Ascending aorta (tissue), 2 donors: Measurements from ENCODE around the gene RBBP5. TPM values are rescaled to one million over a fixed set of nuclear protein-coding genes. Genes with fewer than 3 reads are reported as not detected.

Experiments used
- DNase-seq, 2 donors: peaks; one replicate each; pipeline ENCODE4 v3.0.0-alpha.2; 2019; ENCODE audit warnings: low spot score in 2 of 2
- H3K27ac ChIP-seq, 2 donors: fragments of 200-600 bp; sonication (generic); one replicate each; pipeline ENCODE4 v1.5.1; 2016 to 2017; ENCODE audit warnings: mild to moderate bottlenecking in 1 of 2
- H3K27me3 ChIP-seq: fragments of 200-600 bp; sonication (generic); one replicate; pipeline ENCODE4 v1.5.1; 2017
- H3K36me3 ChIP-seq, 2 donors: fragments of 200-600 bp; sonication (generic); one replicate each; pipeline ENCODE4 v1.5.1; 2016
- H3K4me1 ChIP-seq, 2 donors: fragments of 200-600 bp; sonication (generic); one replicate each; pipeline ENCODE4 v1.5.1; 2016 to 2017; ENCODE audit warnings: mild to moderate bottlenecking in 1 of 2
- H3K4me3 ChIP-seq, 2 donors: fragments of 200-600 bp; sonication (generic); one replicate each; pipeline ENCODE4 v1.5.1; 2016 to 2017; ENCODE audit warnings: mild to moderate bottlenecking in 1 of 2
- H3K9me3 ChIP-seq, 2 donors: fragments of 200-600 bp; sonication (generic); one replicate each; pipeline ENCODE4 v1.5.1; 2016
- intact Hi-C: fragments of 100-400 bp; cut with DNase I; formaldehyde crosslinking; loops from one replicate; pipeline ENCODE4 v1.15.1; 2023
- total RNA-seq: library from RNA; depleted of rRNA; stranded (reverse); fragments of >200 nt; gene quantifications from one replicate; pipeline ENCODE4 v1.1.0, GENCODE V29; 2016
- TF ChIP-seq, protein P1 (sequence below), 3 experiments: fragments of 200-600 bp in 2 of 3; fragments of 450-650 bp in 1 of 3; sonication (generic) in 2 of 3; IDR thresholded peaks; one replicate each; pipeline ENCODE4 v1.5.1; 2016 to 2019; ENCODE audit warnings: antibody characterized with exemption in 3 of 3, mild to moderate bottlenecking in 1 of 3, moderate library complexity in 1 of 3

Gene RBBP5
- total RNA-seq, 1 donor from 2014 or later, result 7.2 TPM

DNA sequence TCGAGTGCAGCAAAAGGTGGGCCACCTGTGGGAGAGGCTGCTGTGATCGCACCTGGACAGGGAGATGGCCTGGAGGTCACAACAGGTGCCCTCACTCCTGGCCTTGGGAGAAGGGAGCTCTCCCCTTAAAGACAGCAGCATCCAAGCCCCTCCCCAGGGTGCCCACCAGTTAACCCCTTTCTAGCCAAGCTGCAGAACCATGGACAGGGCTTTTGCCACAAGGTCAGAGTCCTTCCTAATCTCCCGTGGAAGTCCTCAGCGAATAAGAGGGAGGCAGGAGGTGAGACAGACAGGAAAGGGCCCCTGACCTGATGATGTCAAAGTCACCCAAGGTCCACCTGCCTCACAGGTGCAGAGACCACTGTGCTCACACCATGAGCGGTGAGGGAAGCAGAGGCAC, 77.0 kb downstream of the RBBP5 start:
- DNase-seq, result no peak
- Histone ChIP-seq H3K27me3 (no peaks in the 10 kb centered on the region), H3K27ac (no peak overlapping the region), H3K9me3 (no peaks in the 10 kb centered on the region), H3K4me1 (no peaks in the 10 kb centered on the region), H3K36me3 (no peaks in the 10 kb centered on the region), H3K4me3 (no peak overlapping the region)
- intact Hi-C loops, result no loop called here
- TF ChIP-seq, protein P1, sequence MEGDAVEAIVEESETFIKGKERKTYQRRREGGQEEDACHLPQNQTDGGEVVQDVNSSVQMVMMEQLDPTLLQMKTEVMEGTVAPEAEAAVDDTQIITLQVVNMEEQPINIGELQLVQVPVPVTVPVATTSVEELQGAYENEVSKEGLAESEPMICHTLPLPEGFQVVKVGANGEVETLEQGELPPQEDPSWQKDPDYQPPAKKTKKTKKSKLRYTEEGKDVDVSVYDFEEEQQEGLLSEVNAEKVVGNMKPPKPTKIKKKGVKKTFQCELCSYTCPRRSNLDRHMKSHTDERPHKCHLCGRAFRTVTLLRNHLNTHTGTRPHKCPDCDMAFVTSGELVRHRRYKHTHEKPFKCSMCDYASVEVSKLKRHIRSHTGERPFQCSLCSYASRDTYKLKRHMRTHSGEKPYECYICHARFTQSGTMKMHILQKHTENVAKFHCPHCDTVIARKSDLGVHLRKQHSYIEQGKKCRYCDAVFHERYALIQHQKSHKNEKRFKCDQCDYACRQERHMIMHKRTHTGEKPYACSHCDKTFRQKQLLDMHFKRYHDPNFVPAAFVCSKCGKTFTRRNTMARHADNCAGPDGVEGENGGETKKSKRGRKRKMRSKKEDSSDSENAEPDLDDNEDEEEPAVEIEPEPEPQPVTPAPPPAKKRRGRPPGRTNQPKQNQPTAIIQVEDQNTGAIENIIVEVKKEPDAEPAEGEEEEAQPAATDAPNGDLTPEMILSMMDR (IDR thresholded peaks at IDR 0.05), result no peak

DNA sequence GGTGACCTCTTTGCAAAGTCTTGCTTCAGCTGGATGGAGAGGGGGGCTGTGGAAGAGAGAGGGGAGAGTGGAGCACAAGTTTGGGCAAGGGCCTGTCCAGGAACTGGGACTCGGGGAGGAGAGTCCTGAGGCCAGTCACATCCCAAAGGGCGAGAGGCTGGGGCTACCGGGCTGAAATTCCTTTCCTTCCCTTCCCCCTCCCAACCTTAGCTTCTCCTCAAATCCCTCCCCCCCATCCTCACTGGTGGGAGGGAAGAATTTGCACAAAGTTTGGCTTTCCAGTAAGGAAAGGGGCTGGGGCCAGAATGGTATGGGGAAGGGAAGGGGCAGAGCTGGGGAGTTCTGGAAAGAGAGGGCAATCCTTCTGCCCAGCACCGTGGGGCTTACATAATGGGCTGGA, 77.9 kb downstream of the RBBP5 start:
- Histone ChIP-seq H3K36me3 (no peaks in the 10 kb centered on the region), H3K4me1 (no peaks in the 10 kb centered on the region), H3K27me3 (no peaks in the 10 kb centered on the region), H3K27ac (no peak overlapping the region), H3K4me3 (no peak overlapping the region), H3K9me3 (no peaks in the 10 kb centered on the region)
- DNase-seq, result no peak
- TF ChIP-seq, protein P1 (IDR thresholded peaks at IDR 0.05), result no peak
- intact Hi-C loops, result no loop called here

DNA sequence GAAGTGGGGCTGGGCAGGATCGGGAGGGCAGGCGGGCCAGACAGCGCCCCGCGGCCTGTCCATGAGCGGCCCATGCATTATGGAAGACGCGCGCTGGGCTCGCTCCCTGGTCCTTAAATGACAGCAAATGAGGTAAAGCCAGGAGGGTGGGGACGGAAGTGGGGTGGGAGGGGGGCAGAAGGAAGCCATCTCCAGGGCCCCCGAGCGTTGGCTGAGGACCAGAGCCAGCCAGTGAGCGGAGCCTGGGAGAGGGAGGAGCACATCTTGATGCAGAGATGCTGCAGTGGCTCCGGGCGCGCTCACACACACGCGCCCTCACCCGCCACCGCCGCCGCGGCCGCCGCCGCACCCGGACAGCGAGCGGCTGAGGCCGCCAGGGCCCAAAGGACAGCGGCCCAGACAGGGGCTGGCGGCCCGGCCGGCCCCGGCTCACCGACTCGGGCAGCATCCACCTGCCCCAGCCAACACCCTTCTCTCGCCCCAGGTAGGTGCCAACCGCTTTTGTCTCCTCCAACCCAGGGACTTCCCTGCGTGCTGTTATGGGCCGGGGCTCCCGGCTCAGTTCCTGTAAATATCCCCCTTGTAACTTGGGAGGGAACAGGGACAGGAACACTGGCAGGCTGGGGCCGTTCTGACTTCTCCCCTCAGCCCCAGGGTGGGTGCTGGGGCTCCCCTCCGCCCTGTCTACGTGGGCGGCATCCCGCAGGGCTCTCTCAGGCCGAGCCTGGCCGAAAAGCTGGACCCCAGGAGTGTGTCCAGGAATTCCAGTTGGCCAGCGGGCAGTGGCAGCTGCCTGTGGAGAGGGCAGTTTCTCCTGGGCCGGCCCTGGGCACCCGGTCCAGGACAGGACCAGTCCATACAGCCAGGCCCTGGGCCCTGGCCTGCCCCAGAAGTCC, 78.6 kb downstream of the RBBP5 start, which contains the start of gene CNTN2:
Gene CNTN2 (plus strand): TSS at position 302 of the 896 bp plus-strand sequence. CDS start 9,974 bp downstream, outside the sequence.
- no peak for DNase-seq
- TF ChIP-seq, protein P1 (IDR thresholded peaks at IDR 0.05), result no peak
- H3K4me3 ChIP-seq, result no peak within 1 kb of the TSS
- H3K9me3 ChIP-seq, result no peaks in the 10 kb centered on the region
- H3K36me3 ChIP-seq, result no peaks in the 10 kb centered on the region
- H3K4me1 ChIP-seq, result no peaks in the 10 kb centered on the region
- intact Hi-C loops, result no loop called here
- H3K27me3 ChIP-seq, result no peaks in the 10 kb centered on the region
- no peak within 1 kb of the TSS for H3K27ac ChIP-seq

DNA sequence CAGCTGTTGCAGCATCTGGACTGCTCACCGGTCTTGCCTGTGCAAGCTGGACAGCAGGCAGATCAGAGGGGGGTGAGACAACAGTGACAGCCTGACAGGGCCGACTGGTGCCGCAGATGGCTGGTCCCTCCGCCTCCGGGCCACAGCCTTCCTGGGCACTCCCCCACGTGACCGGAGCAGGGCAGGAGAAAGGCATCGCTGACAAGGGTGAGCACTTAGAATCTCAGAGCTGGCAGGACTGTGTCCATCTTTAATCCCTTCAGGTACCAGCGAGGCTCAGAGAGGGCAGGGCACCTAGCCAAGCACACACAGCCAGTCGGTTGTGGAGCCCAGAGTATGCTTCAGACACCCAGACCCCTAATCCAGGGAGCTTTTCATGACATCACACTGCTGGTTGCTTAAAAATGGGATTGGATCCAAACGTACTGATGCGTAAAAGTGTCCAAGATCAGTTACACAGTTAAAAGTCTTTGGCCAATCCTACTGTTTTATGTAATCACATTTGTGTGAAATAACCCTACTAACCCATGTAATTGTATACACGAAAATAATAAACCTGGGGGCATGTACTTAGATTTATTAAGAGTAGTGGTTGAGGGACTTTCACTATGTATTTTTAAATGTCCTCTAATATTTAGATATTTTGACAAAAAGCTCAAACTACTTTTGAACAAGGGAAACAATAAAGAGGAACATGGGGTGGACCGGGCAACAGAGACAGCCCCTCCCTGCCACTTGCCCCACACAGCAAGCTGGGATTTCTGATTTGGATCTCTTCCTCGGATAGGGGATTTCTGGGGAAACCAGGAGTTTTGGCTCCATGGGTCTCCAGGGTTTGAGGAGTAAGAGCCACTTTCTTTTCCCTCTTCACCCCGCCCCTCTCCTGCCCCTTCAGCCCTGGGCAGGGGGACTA, 79.5 kb downstream of the RBBP5 start:
- no peaks in the 10 kb centered on the region for H3K4me1 ChIP-seq
- no peak for DNase-seq
- H3K4me3 ChIP-seq, result no peak overlapping the region
- intact Hi-C loops, result no loop called here
- no peaks in the 10 kb centered on the region for H3K36me3 ChIP-seq
- TF ChIP-seq, protein P1 (IDR thresholded peaks at IDR 0.05), result no peak
- H3K27me3 ChIP-seq, result no peaks in the 10 kb centered on the region
- H3K27ac ChIP-seq, result no peak overlapping the region
- H3K9me3 ChIP-seq, result no peaks in the 10 kb centered on the region

DNA sequence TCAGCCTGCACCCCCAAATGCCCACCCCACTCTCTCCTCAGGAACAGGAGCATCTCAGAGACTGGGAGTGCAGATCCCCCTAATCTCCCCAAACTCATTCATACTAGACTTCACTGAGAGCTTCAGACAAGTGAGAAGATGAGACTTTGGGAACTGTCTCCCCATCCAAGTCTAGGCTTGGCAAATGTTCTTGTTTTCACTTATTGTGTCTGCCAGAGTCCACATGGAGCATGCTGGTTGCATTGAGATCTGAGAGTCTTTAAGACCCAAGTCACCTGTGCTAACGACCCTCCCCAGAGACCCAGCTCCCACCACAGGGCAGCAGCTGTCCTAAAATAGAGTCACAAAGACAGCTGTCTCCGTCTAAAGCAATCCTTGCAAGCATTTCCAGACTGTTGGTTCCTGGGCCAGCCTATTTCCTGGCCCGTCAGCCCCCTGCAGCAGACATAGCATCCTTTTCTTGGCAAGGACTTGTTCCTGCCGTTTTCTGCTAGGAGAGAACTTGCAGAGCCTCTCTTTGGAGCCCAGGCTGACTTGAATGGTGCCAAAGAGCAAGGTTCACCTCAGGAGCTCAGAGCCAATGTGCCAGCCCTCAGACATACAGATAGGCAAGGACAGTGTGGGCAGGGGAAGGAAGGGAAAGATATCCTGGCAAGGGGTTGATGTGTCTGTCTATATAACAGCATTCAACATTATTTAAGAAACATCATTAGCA, 80.6 kb downstream of the RBBP5 start:
- TF ChIP-seq, protein P1 (IDR thresholded peaks at IDR 0.05), result no peak
- intact Hi-C loops, result no loop called here

More for the DNA sequence above, 80.6 kb downstream of the RBBP5 start:
- H3K27me3 ChIP-seq, result no peaks in the 10 kb centered on the region
- no peak for DNase-seq
- H3K27ac ChIP-seq, result no peak overlapping the region
- H3K9me3 ChIP-seq, result no peaks in the 10 kb centered on the region
- H3K4me3 ChIP-seq, result no peak overlapping the region
- H3K4me1 ChIP-seq, result no peaks in the 10 kb centered on the region
- no peaks in the 10 kb centered on the region for H3K36me3 ChIP-seq
